Fibroblast of mammary gland (primary cell): Measurements from ENCODE around the gene LRRC53.

Experiments
- DNase-seq: peaks from one replicate; pipeline ENCODE4 v3.0.0-alpha.2; 2010; ENCODE audit warnings: low read depth
- H3K4me3 ChIP-seq: 2 replicates; pipeline ENCODE4 v1.5.1; 2011; ENCODE audit warnings: low read depth, mild to moderate bottlenecking, low read length, moderate library complexity; ENCODE audit not compliant: control insufficient read depth
- CTCF ChIP-seq: conservative IDR thresholded peaks from 2 replicates; pipeline ENCODE4 v1.5.1; 2011; ENCODE audit warnings: low read depth, low read length, inconsistent platforms; ENCODE audit not compliant: control insufficient read depth, insufficient read depth

LRRC53 gene

GRCh38 chr1:74452035-74452434, 60.4 kb downstream of the LRRC53 start:
- no peak for TF ChIP-seq CTCF
- no peak overlapping the region for H3K4me3 ChIP-seq
- no peak for DNase-seq

- no peak for TF ChIP-seq CTCF
Measured at GRCh38 chr1:74437035-74437434, 75.4 kb downstream of the LRRC53 start.

GRCh38 chr1:74436078-74436477, 76.3 kb downstream of the LRRC53 start:
- no peak for TF ChIP-seq CTCF
- H3K4me3 ChIP-seq: no peak overlapping the region

More at GRCh38 chr1:74437035-74437434, 75.4 kb downstream of the LRRC53 start:
- H3K4me3 ChIP-seq: no peak overlapping the region
- no peak for DNase-seq

DNA sequence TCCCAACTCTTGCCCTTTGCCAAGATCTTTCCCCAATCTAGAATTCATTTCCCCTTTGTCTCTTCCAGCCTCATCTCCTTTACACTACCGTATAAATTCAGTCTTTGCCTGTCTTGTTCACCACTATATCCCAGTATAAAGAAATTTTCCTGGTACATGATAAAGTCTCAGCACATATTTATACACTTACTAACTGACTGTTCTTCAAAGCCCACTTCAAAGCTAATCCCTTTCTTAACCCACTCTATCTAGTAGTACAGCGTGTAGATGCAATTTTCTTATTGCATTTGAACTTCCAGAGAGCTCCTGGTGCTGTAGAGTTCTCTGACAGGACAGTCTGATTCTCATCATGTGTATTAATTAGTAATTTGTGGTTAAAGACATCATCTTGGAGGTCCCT, 78.1 kb downstream of the LRRC53 start:
- no peak for DNase-seq
- TF ChIP-seq CTCF: no peak

More at GRCh38 chr1:74436078-74436477, 76.3 kb downstream of the LRRC53 start:
- DNase-seq: no peak

GRCh38 chr1:74432325-74432724, 80.1 kb downstream of the LRRC53 start:
- DNase-seq: no peak
- H3K4me3 ChIP-seq: no peak overlapping the region
- no peak for TF ChIP-seq CTCF

More for the DNA sequence above, 78.1 kb downstream of the LRRC53 start:
- no peak overlapping the region for H3K4me3 ChIP-seq

GRCh38 chr1:74431531-74431930, 80.9 kb downstream of the LRRC53 start:
- no peak for DNase-seq
- TF ChIP-seq CTCF: no peak
- no peak overlapping the region for H3K4me3 ChIP-seq

DNA sequence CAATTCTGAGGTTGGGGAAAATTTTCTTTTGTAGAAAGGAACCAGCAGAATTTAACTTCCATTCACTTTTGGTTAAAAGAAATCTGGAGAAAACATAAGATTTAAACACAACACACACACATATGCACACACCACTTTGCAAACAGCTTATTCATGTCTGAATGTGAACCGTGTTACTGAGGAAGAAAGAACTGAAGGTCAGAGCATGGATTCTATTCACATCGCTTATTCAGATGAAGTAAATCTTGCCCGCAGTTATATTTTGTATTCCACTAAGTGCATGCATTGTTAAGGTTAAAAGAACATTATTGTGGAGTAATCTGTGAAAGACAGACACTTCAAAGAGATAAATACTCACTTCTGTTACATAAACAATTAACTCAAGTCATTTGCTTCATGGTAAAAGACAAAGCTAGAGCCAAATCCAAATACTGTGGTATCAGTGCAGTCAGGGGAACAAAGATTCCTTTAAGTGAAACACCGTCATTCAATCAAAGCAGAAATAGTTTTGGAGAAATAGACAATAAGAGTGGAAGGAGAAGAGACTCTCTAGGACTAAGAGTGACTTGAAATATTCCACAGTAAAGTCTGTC, 82.0 kb downstream of the LRRC53 start:
- no peak for DNase-seq
- no peak overlapping the region for H3K4me3 ChIP-seq
- no peak for TF ChIP-seq CTCF
